Colonic mucosa (tissue), 4 donors: ENCODE results near the gene THRA. TPM values are rescaled to one million over a fixed set of nuclear protein-coding genes. Genes with fewer than 3 reads are reported as not detected.

Experiments used
- DNase-seq: peaks from one replicate; pipeline ENCODE4 v3.0.0-alpha.2; 2020
- H3K27ac ChIP-seq: fragments of 200-600 bp; one replicate; pipeline ENCODE4 v1.8.0; 2021
- H3K27me3 ChIP-seq: fragments of 200-600 bp; one replicate; pipeline ENCODE4 v1.8.0; 2021
- H3K36me3 ChIP-seq: fragments of 200-600 bp; one replicate; pipeline ENCODE4 v1.8.0; 2021
- H3K4me1 ChIP-seq: fragments of 200-600 bp; one replicate; pipeline ENCODE4 v1.8.0; 2021; ENCODE audit warnings: mild to moderate bottlenecking
- H3K4me3 ChIP-seq: fragments of 200-600 bp; one replicate; pipeline ENCODE4 v1.8.0; 2021
- H3K9ac ChIP-seq, 2 donors: one replicate each; pipeline ENCODE4 v1.7.0; 2013; ENCODE audit warnings: control low read depth in 2 of 2, low read depth in 2 of 2, low read length in 2 of 2
- H3K9me3 ChIP-seq: fragments of 200-600 bp; one replicate; pipeline ENCODE4 v1.8.0; 2021
- CTCF ChIP-seq: fragments of 200-600 bp; IDR thresholded peaks from one replicate; pipeline ENCODE4 v1.8.0; 2022; ENCODE audit warnings: antibody characterized with exemption, mild to moderate bottlenecking
- intact Hi-C: fragments of 100-400 bp; cut with DNase I; formaldehyde crosslinking; loops from one replicate; pipeline ENCODE4 v1.14.1; 2022
- total RNA-seq, 2 donors: library from RNA; stranded (reverse); fragmentation: NEBNext Ultra II Directional in 1 of 2; extraction: Animal tissue kit (Norgen Biotek cat#: 25700) in 1 of 2; gene quantifications; one replicate each; pipeline ENCODE4 v1.2.1, GENCODE V29; 2021
- donor health status: healthy.
- donor health status: DM: no; HTN: no; CAD: no.
- donor health status: DM: no; HTN: no; CAD: no.

The THRA gene
- total RNA-seq, 2 donors from 2014 or later = 40.3 to 44.5 TPM

- Histone ChIP-seq H3K27me3 (no peaks in the 10 kb centered on the region), H3K36me3 (peaks cover 5% of the 10 kb centered on the region), H3K9me3 (no peaks in the 10 kb centered on the region), H3K4me3 (no peak overlapping the region), H3K4me1 (peaks cover 6% of the 10 kb centered on the region), H3K9ac (peak overlapping the region; percentile 36 to 69), H3K27ac (peak overlapping the region; percentile 46)
- TF ChIP-seq CTCF = no peak
- DNase-seq = peak; percentile 89
- intact Hi-C loops = no loop called here
Measured at GRCh38 chr17:40032322-40033320, 30.1 kb upstream of the THRA start.

GRCh38 chr17:40033339-40033738 is 29.4 kb upstream of the THRA start:
- no peak overlapping the region for H3K4me3 ChIP-seq
- no peak overlapping the region for H3K9ac ChIP-seq
- no peak for DNase-seq
- no peak overlapping the region for H3K27ac ChIP-seq
- peaks cover 6% of the 10 kb centered on the region for H3K4me1 ChIP-seq
- intact Hi-C loops = no loop called here
- peaks cover 5% of the 10 kb centered on the region for H3K36me3 ChIP-seq
- H3K27me3 ChIP-seq = no peaks in the 10 kb centered on the region
- H3K9me3 ChIP-seq = no peaks in the 10 kb centered on the region
- no peak for TF ChIP-seq CTCF

DNA sequence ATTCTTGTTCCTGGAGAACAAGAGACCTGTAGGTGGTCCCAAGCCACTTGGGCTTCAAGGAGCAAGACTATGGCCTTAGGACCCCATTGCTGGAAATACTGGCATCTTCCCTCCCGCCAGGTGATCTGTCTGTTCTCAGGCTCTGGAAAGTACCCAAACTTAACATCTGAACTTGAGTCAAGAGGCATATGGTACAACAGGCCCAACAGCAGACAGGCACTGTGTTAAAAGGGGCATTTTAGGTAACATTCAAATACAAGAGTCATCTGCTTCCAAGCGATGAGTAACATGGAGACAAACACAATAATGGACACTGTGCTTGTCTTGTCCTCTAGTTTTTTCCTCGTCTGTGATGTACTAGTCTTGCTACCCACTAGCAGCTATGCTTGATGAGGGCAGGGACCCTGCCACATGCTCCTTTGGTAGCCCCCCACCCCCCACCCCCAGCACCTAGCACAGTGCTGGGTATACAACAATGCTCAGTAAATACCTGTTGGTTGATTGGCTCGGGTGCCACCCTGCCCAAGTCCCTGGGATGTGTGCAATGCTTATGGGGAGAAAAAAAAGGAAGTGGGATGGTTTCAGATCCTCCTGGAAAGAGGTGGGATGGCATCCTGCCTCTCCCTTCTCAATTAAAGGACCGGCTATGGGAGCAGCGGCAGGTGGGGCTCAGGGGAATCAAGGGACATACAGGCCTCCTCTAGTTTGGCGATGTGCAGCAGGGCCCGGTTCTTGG is 28.2 kb upstream of the THRA start:
- H3K9ac ChIP-seq = no peak overlapping the region
- DNase-seq = no peak
- peaks cover 5% of the 10 kb centered on the region for H3K36me3 ChIP-seq
- no peak overlapping the region for H3K4me3 ChIP-seq
- peaks cover 6% of the 10 kb centered on the region for H3K4me1 ChIP-seq
- no peaks in the 10 kb centered on the region for H3K27me3 ChIP-seq
- H3K9me3 ChIP-seq = no peaks in the 10 kb centered on the region
- no peak for TF ChIP-seq CTCF
- intact Hi-C loops = no loop called here
- H3K27ac ChIP-seq = no peak overlapping the region

DNA sequence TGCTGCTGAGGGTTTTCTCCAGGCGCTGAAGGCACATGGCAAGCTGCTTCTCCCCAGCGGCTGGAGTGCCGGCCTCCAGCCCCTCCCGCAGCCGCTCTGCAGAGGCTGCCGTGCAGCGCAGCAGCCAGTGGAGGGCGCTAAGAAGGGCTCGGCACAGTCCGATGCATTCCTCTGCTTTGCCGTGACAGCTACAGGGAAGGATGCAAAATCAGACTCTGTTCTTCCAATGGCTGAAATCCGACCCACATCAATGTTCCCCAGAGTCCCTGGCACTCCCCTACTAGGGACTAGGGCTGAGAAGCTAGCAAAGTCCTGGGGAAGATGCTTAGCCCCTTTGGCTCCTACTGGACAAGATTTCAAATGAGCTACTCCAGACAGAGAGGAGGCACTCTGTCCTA is 27.6 kb upstream of the THRA start:
- no peak overlapping the region for H3K4me3 ChIP-seq
- no peak overlapping the region for H3K27ac ChIP-seq
- intact Hi-C loops = no loop called here
- no peaks in the 10 kb centered on the region for H3K27me3 ChIP-seq
- H3K9ac ChIP-seq = no peak overlapping the region
- peaks cover 6% of the 10 kb centered on the region for H3K4me1 ChIP-seq
- H3K36me3 ChIP-seq = peaks cover 5% of the 10 kb centered on the region
- peak; percentile 44 for TF ChIP-seq CTCF
- no peaks in the 10 kb centered on the region for H3K9me3 ChIP-seq
- no peak for DNase-seq

GRCh38 chr17:40038882-40039513 is 23.8 kb upstream of the THRA start:
- intact Hi-C loops = no loop called here
- H3K9ac ChIP-seq = peak overlapping the region in 1 of 2 donors; percentile 7
- peak; percentile 24 for TF ChIP-seq CTCF

More at GRCh38 chr17:40038882-40039513, 23.8 kb upstream of the THRA start:
- H3K27me3 ChIP-seq = no peaks in the 10 kb centered on the region
- no peaks in the 10 kb centered on the region for H3K4me1 ChIP-seq
- peaks cover 4% of the 10 kb centered on the region for H3K36me3 ChIP-seq
- no peak for DNase-seq
- no peak overlapping the region for H3K27ac ChIP-seq
- H3K4me3 ChIP-seq = no peak overlapping the region
- H3K9me3 ChIP-seq = no peaks in the 10 kb centered on the region
